ENCODE data around the gene AGAP3. TPM values are rescaled to one million over a fixed set of nuclear protein-coding genes. Genes with fewer than 3 reads are reported as not detected.

Gene AGAP3
- total RNA-seq, 1 donor from 2014 or later, result 92.9 TPM

- no peak for FAIRE-seq
- DNase-seq (ENCODE audit: low spot score in 2 of 2), result no peak
Observed at GRCh38 chr7:151057506-151057988, 28.7 kb upstream of the AGAP3 start, which contains the start of gene CDK5. TSS of gene CDK5 (minus strand) at chr7:151057897. CDS start at chr7:151057848, 49 bp downstream.

- FAIRE-seq (peak; percentile 62), DNase-seq (ENCODE audit: low spot score in 2 of 2) (peak; percentile 99 to 100)
Observed at GRCh38 chr7:151057989-151058780, 28.1 kb upstream of the AGAP3 start.

GRCh38 chr7:151058781-151059366, 27.4 kb upstream of the AGAP3 start:
- peak in 1 of 2 donors; percentile 66 for DNase-seq (ENCODE audit: low spot score in 2 of 2)
- FAIRE-seq, result no peak

- FAIRE-seq, result no peak
- DNase-seq (ENCODE audit: low spot score in 2 of 2), result peak; percentile 95 to 96
Observed at GRCh38 chr7:151059367-151060112, 26.7 kb upstream of the AGAP3 start, which contains the start of gene SLC4A2. TSS of gene SLC4A2 (plus strand) at chr7:151059589. CDS start at chr7:151061988, 2,399 bp downstream.

- DNase-seq (ENCODE audit: low spot score in 2 of 2), result no peak
- FAIRE-seq, result no peak
Observed at GRCh38 chr7:151060113-151060415, 26.2 kb upstream of the AGAP3 start.

GRCh38 chr7:151060416-151061212, 25.7 kb upstream of the AGAP3 start:
- FAIRE-seq, result no peak
- peak; percentile 50 to 64 for DNase-seq (ENCODE audit: low spot score in 2 of 2)

GRCh38 chr7:151061213-151062110, 24.8 kb upstream of the AGAP3 start:
- no peak for DNase-seq (ENCODE audit: low spot score in 2 of 2)
- no peak for FAIRE-seq

GRCh38 chr7:151062111-151062398, 24.2 kb upstream of the AGAP3 start:
- FAIRE-seq (no peak), DNase-seq (ENCODE audit: low spot score in 2 of 2) (no peak)

- FAIRE-seq, result no peak
Observed at GRCh38 chr7:151062399-151063211, 23.7 kb upstream of the AGAP3 start.

GRCh38 chr7:151063212-151063561, 23.1 kb upstream of the AGAP3 start:
- FAIRE-seq (no peak), DNase-seq (ENCODE audit: low spot score in 2 of 2) (no peak)

More at GRCh38 chr7:151062399-151063211, 23.7 kb upstream of the AGAP3 start:
- no peak for DNase-seq (ENCODE audit: low spot score in 2 of 2)

- FAIRE-seq, result no peak
- DNase-seq (ENCODE audit: low spot score in 2 of 2), result no peak
Observed at GRCh38 chr7:151064454-151064853, 21.8 kb upstream of the AGAP3 start.

- FAIRE-seq (no peak), DNase-seq (ENCODE audit: low spot score in 2 of 2) (no peak)
Observed at GRCh38 chr7:151064993-151065392, 21.3 kb upstream of the AGAP3 start.

GRCh38 chr7:151065516-151065915, 20.8 kb upstream of the AGAP3 start:
- DNase-seq (ENCODE audit: low spot score in 2 of 2) (no peak), FAIRE-seq (no peak)

GRCh38 chr7:151066273-151066974, 19.9 kb upstream of the AGAP3 start:
- FAIRE-seq (no peak), DNase-seq (ENCODE audit: low spot score in 2 of 2) (no peak)

- DNase-seq (ENCODE audit: low spot score in 2 of 2) (no peak), FAIRE-seq (no peak)
Observed at GRCh38 chr7:151068069-151068773, 18.1 kb upstream of the AGAP3 start.

GRCh38 chr7:151069841-151070573, 16.3 kb upstream of the AGAP3 start:
- FAIRE-seq, result no peak
- no peak for DNase-seq (ENCODE audit: low spot score in 2 of 2)

- DNase-seq (ENCODE audit: low spot score in 2 of 2) (no peak), FAIRE-seq (no peak)
Observed at GRCh38 chr7:151070574-151070960, 15.7 kb upstream of the AGAP3 start.
